Liver (tissue), 9 donors: ENCODE data around the gene POU3F3. TPM values are rescaled to one million over a fixed set of nuclear protein-coding genes. Genes with fewer than 3 reads are reported as not detected.

Experiments
- DNase-seq: peaks from one replicate; pipeline ENCODE4 v3.0.0-alpha.2; 2017; ENCODE audit warnings: low spot score
- H3K27ac ChIP-seq, 2 donors: one replicate each; pipeline ENCODE4 v1.7.0; 2013; ENCODE audit warnings: inconsistent platforms in 2 of 2, low read length in 2 of 2, control low read depth in 1 of 2, low read depth in 1 of 2, mild to moderate bottlenecking in 1 of 2
- H3K27me3 ChIP-seq, 4 donors: one replicate each; pipeline versions ENCODE4 v1.6.1 to v1.7.0; 2013; ENCODE audit warnings: low read length in 3 of 4, inconsistent platforms in 1 of 4, mild to moderate bottlenecking in 1 of 4, moderate library complexity in 1 of 4; ENCODE audit not compliant: control insufficient read depth in 4 of 4, insufficient read depth in 4 of 4
- H3K36me3 ChIP-seq, 4 donors: one replicate each; pipeline versions ENCODE4 v1.6.1 to v1.7.0; 2013; ENCODE audit warnings: low read length in 3 of 4, mild to moderate bottlenecking in 3 of 4, low read depth in 1 of 4, moderate library complexity in 1 of 4; ENCODE audit not compliant: control insufficient read depth in 4 of 4, insufficient read depth in 3 of 4
- H3K4me1 ChIP-seq, 4 donors: one replicate each; pipeline versions ENCODE4 v1.6.1 to v1.7.0; 2013; ENCODE audit warnings: low read length in 3 of 4, mild to moderate bottlenecking in 3 of 4, moderate library complexity in 1 of 4; ENCODE audit not compliant: control insufficient read depth in 4 of 4, insufficient read depth in 4 of 4
- H3K4me3 ChIP-seq, 3 donors: one replicate each; pipeline versions ENCODE4 v1.6.1 to v1.7.0; 2013; ENCODE audit warnings: low read length in 3 of 3, control low read depth in 1 of 3, low read depth in 1 of 3, mild to moderate bottlenecking in 1 of 3
- H3K9ac ChIP-seq, 2 donors: one replicate each; pipeline ENCODE4 v1.7.0; 2013; ENCODE audit warnings: low read length in 2 of 2, mild to moderate bottlenecking in 2 of 2, moderate library complexity in 2 of 2, control low read depth in 1 of 2, low read depth in 1 of 2
- H3K9me3 ChIP-seq, 4 donors: one replicate each; pipeline versions ENCODE4 v1.6.1 to v1.7.0; 2013; ENCODE audit warnings: low read length in 3 of 4; ENCODE audit not compliant: control insufficient read depth in 4 of 4
- ATF3 ChIP-seq: IDR thresholded peaks from 2 replicates; pipeline ENCODE4 v1.6.1; 2016; ENCODE audit warnings: antibody characterized with exemption
- CTCF ChIP-seq: fragments of 150-350 bp; IDR thresholded peaks from 2 replicates; pipeline ENCODE4 v1.5.1; 2017; ENCODE audit warnings: improper control_type of control experiment, low read depth, low read length; ENCODE audit not compliant: missing input control
- EGR1 ChIP-seq, 2 donors: IDR thresholded peaks; 2 replicates each; pipeline ENCODE4 v1.6.1; 2016 to 2018; ENCODE audit warnings: antibody characterized with exemption in 2 of 2, low read depth in 2 of 2
- FOXA1 ChIP-seq: IDR thresholded peaks from 2 replicates; pipeline ENCODE4 v1.6.1; 2016; ENCODE audit warnings: antibody characterized with exemption
- GABPA ChIP-seq, 2 donors: IDR thresholded peaks in 1 of 2; conservative IDR thresholded peaks in 1 of 2; 2 replicates each; pipeline ENCODE4 v1.6.1; 2016; ENCODE audit warnings: antibody characterized with exemption in 2 of 2, mild to moderate bottlenecking in 1 of 2, moderate library complexity in 1 of 2
- HNF4A ChIP-seq, 2 donors: conservative IDR thresholded peaks; 2 replicates each; pipeline ENCODE4 v1.6.1; 2016; ENCODE audit warnings: antibody characterized with exemption in 2 of 2, mild to moderate bottlenecking in 2 of 2
- HNF4G ChIP-seq: IDR thresholded peaks from 2 replicates; pipeline ENCODE4 v1.6.1; 2016; ENCODE audit warnings: antibody characterized with exemption
- JUND ChIP-seq, 2 donors: IDR thresholded peaks; 2 replicates each; pipeline ENCODE4 v1.6.1; 2016; ENCODE audit warnings: antibody characterized with exemption in 2 of 2
- MAX ChIP-seq: IDR thresholded peaks from 2 replicates; pipeline ENCODE4 v1.6.1; 2016; ENCODE audit warnings: antibody characterized with exemption
- NR2F2 ChIP-seq: IDR thresholded peaks from 2 replicates; pipeline ENCODE4 v1.6.1; 2016; ENCODE audit warnings: antibody characterized with exemption
- RXRA ChIP-seq, 2 donors: IDR thresholded peaks; 2 replicates each; pipeline ENCODE4 v1.6.1; 2017 to 2018; ENCODE audit warnings: antibody characterized with exemption in 2 of 2, mild to moderate bottlenecking in 1 of 2
- SP1 ChIP-seq: IDR thresholded peaks from 2 replicates; pipeline ENCODE4 v1.6.1; 2018; ENCODE audit warnings: antibody characterized with exemption, mild to moderate bottlenecking
- TAF1 ChIP-seq: conservative IDR thresholded peaks from 2 replicates; pipeline ENCODE4 v1.6.1; 2016; ENCODE audit warnings: antibody characterized with exemption, mild to moderate bottlenecking
- YY1 ChIP-seq: IDR thresholded peaks from 2 replicates; pipeline ENCODE4 v1.6.1; 2016; ENCODE audit warnings: antibody characterized with exemption, mild to moderate bottlenecking
- ZBTB33 ChIP-seq: IDR thresholded peaks from 2 replicates; pipeline ENCODE4 v1.6.1; 2016; ENCODE audit warnings: antibody characterized with exemption
- WGBS: extraction: QIAGEN DNeasy Blood & Tissue Kit; methylation state at CpG from one replicate; pipeline ENCODE4 v1.1.7; 2013; 5-methylcytosine and 5-hydroxymethylcytosine counted together
- polyA plus RNA-seq, 2 donors: library from polyadenylated mRNA; stranded (reverse) in 1 of 2; unstranded in 1 of 2; fragments of 200-250 nt in 1 of 2; fragments of >200 nt in 1 of 2; fragmentation: Nextera tagmentation in 1 of 2; extraction: Ambion mirVana in 1 of 2; gene quantifications; one replicate each; pipeline versions ENCODE4 v1.2.1 to v1.2.3, GENCODE V29; 2013 to 2015
- total RNA-seq, 2 donors: library from RNA; depleted of rRNA; stranded (reverse); fragments of >200 nt; gene quantifications; one replicate each; pipeline ENCODE4 v1.2.3, GENCODE V29; 2014
- donor health status: healthy.
- donor health status: healthy.
- donor health status: healthy.
- donor health status: healthy.
- donor health status: healthy.

The POU3F3 gene
- total and polyA plus RNA-seq, 4 donors: not detected

- Histone ChIP-seq H3K36me3 (no peaks in the 10 kb centered on the region), H3K27ac (no peak overlapping the region), H3K4me3 (no peak overlapping the region), H3K9ac (no peak overlapping the region), H3K4me1 (no peaks in the 10 kb centered on the region), H3K27me3 (peaks cover 0 to 5% (median under 1%) of the 10 kb centered on the region in 4 donors), H3K9me3 (peaks cover 0 to 6% (median 0%) of the 10 kb centered on the region in 4 donors)
- TF ChIP-seq EGR1 (IDR thresholded peaks at IDR 0.05; ENCODE audit: low read depth in 2 of 2) (no peak), MAX (no peak), FOXA1 (no peak), YY1 (no peak), HNF4A (conservative IDR thresholded peaks at IDR 0.05) (no peak), GABPA (IDR thresholded peaks at IDR 0.05 in 1 of 2, conservative IDR thresholded peaks at IDR 0.05 in 1 of 2) (no peak), TAF1 (no peak), ZBTB33 (no peak), NR2F2 (no peak), RXRA (IDR thresholded peaks at IDR 0.05) (no peak), HNF4G (no peak), JUND (IDR thresholded peaks at IDR 0.05) (no peak), SP1 (no peak), ATF3 (no peak), CTCF (no peak)
- 82% methylated on average over 2 of the region's 2 CpGs for WGBS
- no peak for DNase-seq
These were observed 37.2 kb downstream of the POU3F3 start for GRCh38 chr2:104891145-104891544.

- H3K9me3 ChIP-seq: peaks cover 0 to 7% (median 0%) of the 10 kb centered on the region in 4 donors
- H3K9ac ChIP-seq: no peak overlapping the region
- H3K4me3 ChIP-seq: no peak overlapping the region
- H3K27me3 ChIP-seq: peaks cover 0 to 14% (median under 1%) of the 10 kb centered on the region in 4 donors
- H3K36me3 ChIP-seq: no peaks in the 10 kb centered on the region
- no peak overlapping the region for H3K27ac ChIP-seq
- DNase-seq: no peak
- peaks cover 0 to 1% (median 0%) of the 10 kb centered on the region in 4 donors for H3K4me1 ChIP-seq
- 56% methylated on average over 8 of the region's 8 CpGs for WGBS
- no peak for TF ChIP-seq MAX
- TF ChIP-seq GABPA (IDR thresholded peaks at IDR 0.05 in 1 of 2, conservative IDR thresholded peaks at IDR 0.05 in 1 of 2): no peak
These were observed 42.5 kb downstream of the POU3F3 start for GRCh38 chr2:104896446-104896845.
